ENCODE measurements around the gene MATN4. TPM values are rescaled to one million over a fixed set of nuclear protein-coding genes. Genes with fewer than 3 reads are reported as not detected.
A peak's percentile ranks its signal among the peaks of the same experiment; 100 is the strongest.

The MATN4 gene
- total RNA-seq, 1 donor from 2014 or later = 0.64 TPM

DNA sequence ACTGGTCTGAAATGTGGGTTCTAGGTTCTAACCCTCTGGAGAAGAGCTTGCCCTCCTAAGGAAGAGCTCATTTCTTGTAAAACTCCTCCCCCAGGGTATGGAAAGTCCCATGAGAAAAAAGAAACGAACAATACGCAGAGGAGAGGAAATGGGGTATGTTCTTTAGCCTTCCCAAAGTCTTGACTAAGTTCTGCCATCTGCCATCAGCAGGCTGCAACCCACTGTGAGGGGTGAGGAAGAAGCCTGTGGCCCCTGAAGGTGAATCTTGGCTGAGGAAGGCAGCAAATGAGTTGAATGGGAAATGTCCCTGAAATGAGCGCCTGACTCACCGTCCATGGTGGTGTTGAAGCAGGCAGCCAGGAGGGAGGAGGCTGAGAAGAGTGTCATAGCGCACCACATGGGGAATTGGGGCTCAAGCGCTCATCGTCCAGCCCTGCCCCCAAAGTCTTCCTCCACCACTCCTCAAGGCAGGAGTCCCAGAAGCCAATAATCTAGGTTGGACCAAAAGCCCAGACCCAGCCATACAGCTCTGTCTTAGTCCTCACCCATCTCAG, 10.4 kb upstream of the MATN4 start:
- H3K36me3 Mint-ChIP-seq (ENCODE audit: low read depth) = no peaks in the 10 kb centered on the region
- H3K9me3 Mint-ChIP-seq = no peaks in the 10 kb centered on the region
- no peak for DNase-seq (ENCODE audit: low spot score)
- peak overlapping the region; percentile 9 for H3K4me3 Mint-ChIP-seq (ENCODE audit: low read depth)
- peaks cover 22% of the 10 kb centered on the region for H3K27me3 Mint-ChIP-seq (ENCODE audit: low read depth)
- intact Hi-C loops (cut with micrococcal nuclease) = loop anchor here (2.0 to 5.0 kb wide), 3 partner anchors 39 to 134 kb away; no protein-coding TSS in a partner anchor
- peak overlapping the region; percentile 69 for H3K27ac Mint-ChIP-seq
- H3K4me1 Mint-ChIP-seq (ENCODE audit: low read depth) = peaks cover 32% of the 10 kb centered on the region

GRCh38 chr20:45317826-45318225, 9.7 kb upstream of the MATN4 start:
- peaks cover 32% of the 10 kb centered on the region for H3K4me1 Mint-ChIP-seq (ENCODE audit: low read depth)
- no peak overlapping the region for H3K4me3 Mint-ChIP-seq (ENCODE audit: low read depth)
- peaks cover 22% of the 10 kb centered on the region for H3K27me3 Mint-ChIP-seq (ENCODE audit: low read depth)
- no peaks in the 10 kb centered on the region for H3K36me3 Mint-ChIP-seq (ENCODE audit: low read depth)
- H3K27ac Mint-ChIP-seq = peak overlapping the region; percentile 69
- no peaks in the 10 kb centered on the region for H3K9me3 Mint-ChIP-seq
- intact Hi-C loops (cut with micrococcal nuclease) = loop anchor here (2.0 to 5.0 kb wide), 3 partner anchors 39 to 134 kb away; no protein-coding TSS in a partner anchor
- DNase-seq (ENCODE audit: low spot score) = no peak

GRCh38 chr20:45316150-45317080, 8.3 kb upstream of the MATN4 start:
- intact Hi-C loops (cut with micrococcal nuclease) = loop anchor here (5.0 kb wide), 2 partner anchors 41 to 136 kb away; no protein-coding TSS in a partner anchor
- no peak for DNase-seq (ENCODE audit: low spot score)
- Mint-ChIP-seq H3K4me1 (ENCODE audit: low read depth) (peaks cover 37% of the 10 kb centered on the region), H3K27ac (no peak overlapping the region), H3K4me3 (ENCODE audit: low read depth) (no peak overlapping the region), H3K36me3 (ENCODE audit: low read depth) (no peaks in the 10 kb centered on the region), H3K27me3 (ENCODE audit: low read depth) (peaks cover 23% of the 10 kb centered on the region), H3K9me3 (no peaks in the 10 kb centered on the region)

- peaks cover 26% of the 10 kb centered on the region for H3K27me3 Mint-ChIP-seq (ENCODE audit: low read depth)
- intact Hi-C loops (cut with micrococcal nuclease) = loop anchor here (5.0 kb wide), 2 partner anchors 42 to 137 kb away; no protein-coding TSS in a partner anchor
- DNase-seq (ENCODE audit: low spot score) = no peak
- H3K4me3 Mint-ChIP-seq (ENCODE audit: low read depth) = no peak overlapping the region
- no peaks in the 10 kb centered on the region for H3K9me3 Mint-ChIP-seq
- H3K4me1 Mint-ChIP-seq (ENCODE audit: low read depth) = peaks cover 35% of the 10 kb centered on the region
- H3K27ac Mint-ChIP-seq = no peak overlapping the region
- H3K36me3 Mint-ChIP-seq (ENCODE audit: low read depth) = no peaks in the 10 kb centered on the region
Measured at GRCh38 chr20:45315672-45316071, 7.6 kb upstream of the MATN4 start.

- Mint-ChIP-seq H3K27me3 (ENCODE audit: low read depth) (peaks cover 35% of the 10 kb centered on the region), H3K4me3 (ENCODE audit: low read depth) (no peak overlapping the region), H3K36me3 (ENCODE audit: low read depth) (no peaks in the 10 kb centered on the region), H3K27ac (no peak overlapping the region), H3K9me3 (no peaks in the 10 kb centered on the region), H3K4me1 (ENCODE audit: low read depth) (peaks cover 29% of the 10 kb centered on the region)
- intact Hi-C loops (cut with micrococcal nuclease) = no loop called here
- DNase-seq (ENCODE audit: low spot score) = no peak
Measured at GRCh38 chr20:45313943-45314342, 5.8 kb upstream of the MATN4 start.

- Mint-ChIP-seq H3K27ac (no peak overlapping the region), H3K36me3 (ENCODE audit: low read depth) (no peaks in the 10 kb centered on the region), H3K9me3 (no peaks in the 10 kb centered on the region), H3K4me1 (ENCODE audit: low read depth) (peaks cover 21% of the 10 kb centered on the region), H3K27me3 (ENCODE audit: low read depth) (peaks cover 37% of the 10 kb centered on the region), H3K4me3 (ENCODE audit: low read depth) (no peak overlapping the region)
- intact Hi-C loops (cut with micrococcal nuclease) = no loop called here
- DNase-seq (ENCODE audit: low spot score) = no peak
Measured at GRCh38 chr20:45313065-45313695, 5.1 kb upstream of the MATN4 start.

GRCh38 chr20:45312241-45312640, 4.1 kb upstream of the MATN4 start:
- H3K4me3 Mint-ChIP-seq (ENCODE audit: low read depth) = no peak overlapping the region
- intact Hi-C loops (cut with micrococcal nuclease) = no loop called here
- H3K27ac Mint-ChIP-seq = no peak overlapping the region
- peaks cover 14% of the 10 kb centered on the region for H3K4me1 Mint-ChIP-seq (ENCODE audit: low read depth)
- no peak for DNase-seq (ENCODE audit: low spot score)
- H3K9me3 Mint-ChIP-seq = no peaks in the 10 kb centered on the region
- peaks cover 37% of the 10 kb centered on the region for H3K27me3 Mint-ChIP-seq (ENCODE audit: low read depth)
- H3K36me3 Mint-ChIP-seq (ENCODE audit: low read depth) = no peaks in the 10 kb centered on the region

- intact Hi-C loops (cut with micrococcal nuclease) = no loop called here
- Mint-ChIP-seq H3K27me3 (ENCODE audit: low read depth) (peaks cover 33% of the 10 kb centered on the region), H3K9me3 (no peaks in the 10 kb centered on the region), H3K4me1 (ENCODE audit: low read depth) (peaks cover 11% of the 10 kb centered on the region), H3K36me3 (ENCODE audit: low read depth) (no peaks in the 10 kb centered on the region), H3K27ac (no peak overlapping the region), H3K4me3 (ENCODE audit: low read depth) (no peak overlapping the region)
- DNase-seq (ENCODE audit: low spot score) = peak; percentile 52
Measured at GRCh38 chr20:45311589-45312211, 3.6 kb upstream of the MATN4 start.

GRCh38 chr20:45309075-45309474, 976 bp upstream of the MATN4 start:
- intact Hi-C loops (cut with micrococcal nuclease) = no loop called here
- Mint-ChIP-seq H3K27ac (no peak overlapping the region), H3K4me1 (ENCODE audit: low read depth) (peaks cover 11% of the 10 kb centered on the region), H3K9me3 (no peaks in the 10 kb centered on the region), H3K36me3 (ENCODE audit: low read depth) (no peaks in the 10 kb centered on the region), H3K4me3 (ENCODE audit: low read depth) (no peak overlapping the region), H3K27me3 (ENCODE audit: low read depth) (peaks cover 24% of the 10 kb centered on the region)
- no peak for DNase-seq (ENCODE audit: low spot score)

DNA sequence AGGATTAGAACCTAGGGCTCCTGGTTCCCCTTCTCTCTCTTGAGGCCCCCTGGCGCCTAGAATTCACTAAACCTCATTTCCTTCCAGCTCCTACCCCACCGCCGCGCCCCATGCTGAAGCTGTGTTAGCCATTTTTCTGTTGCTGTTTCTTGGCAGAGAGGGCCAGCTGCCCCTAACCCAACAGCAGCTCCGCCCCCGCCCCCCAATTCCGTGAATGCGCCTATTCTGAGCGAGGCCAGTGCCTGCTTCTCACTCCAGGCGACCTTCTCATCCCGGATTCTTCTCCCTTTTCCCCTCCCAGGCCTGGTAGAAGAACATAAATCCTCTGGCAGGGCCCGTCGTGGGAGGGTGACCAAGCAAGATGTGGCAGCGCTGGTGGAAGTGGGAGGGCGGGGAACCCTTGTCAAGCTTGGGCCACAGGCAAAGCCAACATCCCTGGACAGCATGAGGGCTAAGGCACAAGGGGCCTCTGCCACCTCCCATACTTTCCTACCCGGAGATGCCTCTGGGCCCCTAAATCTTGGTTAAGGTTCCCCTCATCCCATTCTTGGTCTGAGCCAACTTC, 941 bp downstream of the MATN4 start:
- no peak overlapping the region for H3K27ac Mint-ChIP-seq
- no peaks in the 10 kb centered on the region for H3K9me3 Mint-ChIP-seq
- no peak for DNase-seq (ENCODE audit: low spot score)
- no peak overlapping the region for H3K4me3 Mint-ChIP-seq (ENCODE audit: low read depth)
- no peaks in the 10 kb centered on the region for H3K36me3 Mint-ChIP-seq (ENCODE audit: low read depth)
- H3K4me1 Mint-ChIP-seq (ENCODE audit: low read depth) = peaks cover 21% of the 10 kb centered on the region
- intact Hi-C loops (cut with micrococcal nuclease) = no loop called here
- H3K27me3 Mint-ChIP-seq (ENCODE audit: low read depth) = peaks cover 25% of the 10 kb centered on the region

- Mint-ChIP-seq H3K9me3 (no peaks in the 10 kb centered on the region), H3K4me1 (ENCODE audit: low read depth) (peaks cover 25% of the 10 kb centered on the region), H3K27me3 (ENCODE audit: low read depth) (peaks cover 25% of the 10 kb centered on the region), H3K4me3 (ENCODE audit: low read depth) (no peak within 1 kb of the TSS), H3K27ac (no peak within 1 kb of the TSS), H3K36me3 (ENCODE audit: low read depth) (no peaks in the 10 kb centered on the region)
- peak; percentile 31 for DNase-seq (ENCODE audit: low spot score)
- intact Hi-C loops (cut with micrococcal nuclease) = no loop called here
Measured at GRCh38 chr20:45306431-45306982, 1.6 kb downstream of the MATN4 start, which contains the start of gene RBPJL. Gene RBPJL (plus strand): TSS chr20:45306840. CDS start chr20:45306923, 83 bp downstream.

DNA sequence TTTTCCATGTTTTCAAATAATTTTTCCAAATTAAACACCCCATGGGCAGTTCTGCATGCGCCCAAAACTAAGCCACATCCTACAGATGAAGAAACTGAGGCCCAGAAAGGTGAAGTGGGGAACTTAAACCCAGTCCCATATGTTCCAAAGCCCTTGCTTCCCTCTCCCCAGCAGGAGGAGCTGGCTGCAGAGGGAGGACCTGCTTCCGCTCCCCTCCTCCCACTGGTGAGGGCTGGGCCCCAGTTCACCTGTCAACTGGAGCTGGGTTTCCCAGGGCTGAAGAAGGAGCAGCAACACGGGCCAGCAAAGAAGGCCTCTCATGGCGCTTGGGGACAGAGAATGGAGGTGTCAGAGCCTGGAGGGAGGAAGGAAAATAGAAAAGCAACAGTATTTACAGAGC, 2.8 kb downstream of the MATN4 start:
- intact Hi-C loops (cut with micrococcal nuclease) = no loop called here
- Mint-ChIP-seq H3K4me1 (ENCODE audit: low read depth) (peaks cover 20% of the 10 kb centered on the region), H3K27ac (no peak overlapping the region), H3K4me3 (ENCODE audit: low read depth) (no peak overlapping the region), H3K36me3 (ENCODE audit: low read depth) (no peaks in the 10 kb centered on the region), H3K9me3 (no peaks in the 10 kb centered on the region), H3K27me3 (ENCODE audit: low read depth) (peaks cover 20% of the 10 kb centered on the region)
- DNase-seq (ENCODE audit: low spot score) = no peak
